Measurements from ENCODE around the gene CRTC2. TPM values are rescaled to one million over a fixed set of nuclear protein-coding genes. Genes with fewer than 3 reads are reported as not detected.

The CRTC2 gene
- total and polyA plus RNA-seq, 9 of the 15 experiments (the other 6 are each of a cell fraction or from before 2014, with no cell fraction given), result 2.7 to 26.4 (median 10.2) TPM

DNA sequence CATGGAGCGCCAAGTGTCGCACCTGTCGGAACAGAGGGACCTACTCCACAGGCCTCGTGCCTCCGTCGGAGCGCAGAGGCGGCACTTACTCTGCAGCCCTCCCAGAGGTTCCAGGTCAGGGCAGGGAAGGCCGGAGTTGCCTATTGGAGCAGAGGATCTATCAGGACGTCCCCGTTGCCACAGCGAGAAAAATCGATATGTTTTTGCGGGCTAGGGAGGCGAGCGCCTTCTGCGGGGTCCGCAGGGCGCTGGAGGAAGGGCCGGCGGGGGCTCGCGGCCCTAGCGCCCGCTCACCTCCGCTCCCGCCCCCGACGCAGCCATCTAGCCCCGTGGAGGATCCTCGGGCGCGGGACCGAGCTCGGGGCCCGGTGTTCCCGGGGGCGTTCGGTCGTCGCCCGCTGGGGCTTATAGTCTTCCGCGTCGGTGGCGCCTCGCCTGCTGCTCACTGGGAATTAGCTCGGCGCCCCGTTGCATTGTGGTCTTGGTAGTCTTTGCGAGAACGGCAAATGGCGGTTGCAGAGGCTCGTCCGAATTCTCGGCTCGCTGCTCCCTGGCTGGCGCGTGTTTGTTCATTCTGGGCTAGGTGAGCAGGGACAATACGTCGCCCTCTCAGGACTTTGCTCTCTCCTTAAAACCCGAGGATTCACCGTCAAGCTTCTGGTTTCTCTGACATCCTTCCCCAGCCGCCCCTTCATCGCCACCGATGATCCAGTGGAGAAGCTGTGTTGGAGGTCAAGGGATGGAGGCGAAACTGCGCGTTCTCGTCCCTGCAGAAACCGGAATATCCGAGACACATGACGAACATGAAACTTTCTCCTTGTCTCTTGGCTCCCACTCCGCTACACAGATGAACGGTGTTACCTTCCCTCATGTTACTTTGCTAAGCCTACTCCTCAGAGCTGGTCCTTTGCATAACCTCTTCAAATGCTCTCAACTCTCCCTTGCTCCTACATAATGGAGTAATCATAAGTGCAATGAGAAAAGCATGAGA, 19.1 kb upstream of the CRTC2 start, which contains the start of gene JTB (continued):
- TF ChIP-seq THAP12 (CRISPR knock-in tag; IDR thresholded peaks at IDR 0.05) (peak; percentile 84), GTF2A2 (tag; IDR thresholded peaks at IDR 0.05) (no peak), SMARCB1 (IDR thresholded peaks at IDR 0.05; ENCODE audit: insufficient read length, low read depth) (no peak), HDAC1 (IDR thresholded peaks at IDR 0.05) (no peak; a peak in 1 of 4 replicates), MCM5 (IDR thresholded peaks at IDR 0.05; ENCODE audit: low read depth) (no peak), POLR2B (IDR thresholded peaks at IDR 0.05; ENCODE audit: low read depth, partially characterized antibody) (peak; percentile 55), TCF7 (IDR thresholded peaks at IDR 0.05; ENCODE audit: borderline replicate concordance) (no peak), ZNF644 (tag; IDR thresholded peaks at IDR 0.05; ENCODE audit: low read depth) (no peak), NR2F6 (CRISPR knock-in tag; IDR thresholded peaks at IDR 0.05) (0 out of 2 replicates have a peak, but pooled peaks have one; percentile 4), ZNF408 (CRISPR knock-in tag; IDR thresholded peaks at IDR 0.05; ENCODE audit: low read depth) (no peak), EP400 (IDR thresholded peaks at IDR 0.05) (peak; percentile 85), MIER1 (IDR thresholded peaks at IDR 0.05; ENCODE audit: low read depth) (no peak; the same call in 1 of the 2 replicates), E2F5 (CRISPR knock-in tag; IDR thresholded peaks at IDR 0.05) (no peak), NFYB (IDR thresholded peaks at IDR 0.05; ENCODE audit: extremely low read depth, insufficient read length) (no peak), PRPF4 (IDR thresholded peaks at IDR 0.05; ENCODE audit: insufficient read depth, low read depth, low read length, poor library complexity, severe bottlenecking) (no peak), MCM2 (IDR thresholded peaks at IDR 0.05; ENCODE audit: low read depth) (no peak), DACH1 (IDR thresholded peaks at IDR 0.05; ENCODE audit: partially characterized antibody) (no peak), ZNF431 (CRISPR knock-in tag; IDR thresholded peaks at IDR 0.05) (no peak), HMGN3 (IDR thresholded peaks at IDR 0.05; ENCODE audit: borderline replicate concordance, extremely low read depth, insufficient read length, low read depth, low read length) (peak; percentile 66), MTA2 (IDR thresholded peaks at IDR 0.05; ENCODE audit: low read depth) (no peak), PCBP2 (IDR thresholded peaks at IDR 0.05; ENCODE audit: low read depth, low read length, poor library complexity, severe bottlenecking) (no peak), NFE2 (IDR thresholded peaks at IDR 0.05; ENCODE audit: low read depth) (no peak), ZNF717 (CRISPR knock-in tag; IDR thresholded peaks at IDR 0.05) (no peak), SRSF7 (optimal IDR thresholded peaks at IDR 0.05; ENCODE audit: low read depth, low read length) (no peak)
- TF ChIP-seq, protein P1, sequence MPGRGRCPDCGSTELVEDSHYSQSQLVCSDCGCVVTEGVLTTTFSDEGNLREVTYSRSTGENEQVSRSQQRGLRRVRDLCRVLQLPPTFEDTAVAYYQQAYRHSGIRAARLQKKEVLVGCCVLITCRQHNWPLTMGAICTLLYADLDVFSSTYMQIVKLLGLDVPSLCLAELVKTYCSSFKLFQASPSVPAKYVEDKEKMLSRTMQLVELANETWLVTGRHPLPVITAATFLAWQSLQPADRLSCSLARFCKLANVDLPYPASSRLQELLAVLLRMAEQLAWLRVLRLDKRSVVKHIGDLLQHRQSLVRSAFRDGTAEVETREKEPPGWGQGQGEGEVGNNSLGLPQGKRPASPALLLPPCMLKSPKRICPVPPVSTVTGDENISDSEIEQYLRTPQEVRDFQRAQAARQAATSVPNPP (IDR thresholded peaks at IDR 0.05; ENCODE audit: borderline replicate concordance, insufficient read depth, insufficient read length), result no peak

Data from K562 (cell line).